Measurements from ENCODE around the gene YAF2.

Gene YAF2

GRCh38 chr12:42144408-42145196 lies 93.4 kb downstream of the YAF2 start, which contains the start of gene GXYLT1:
GXYLT1 (minus strand) TSS chr12:42144874; CDS start chr12:42144646, 228 bp downstream.
- DNase-seq (ENCODE audit: low read depth in 2 of 2): peak; percentile 45 to 74

GRCh38 chr12:42144158-42144407 lies 94.0 kb downstream of the YAF2 start:
- DNase-seq (ENCODE audit: low read depth in 2 of 2): no peak

GRCh38 chr12:42143452-42144157 lies 94.4 kb downstream of the YAF2 start:
- DNase-seq (ENCODE audit: low read depth in 2 of 2): no peak

- DNase-seq (ENCODE audit: low read depth in 2 of 2): no peak
These were observed 96.0 kb downstream of the YAF2 start for GRCh38 chr12:42141981-42142606.

GRCh38 chr12:42140901-42141300 lies 97.1 kb downstream of the YAF2 start:
- no peak for DNase-seq (ENCODE audit: low read depth in 2 of 2)

- no peak for DNase-seq (ENCODE audit: low read depth in 2 of 2)
These were observed 102.7 kb downstream of the YAF2 start for GRCh38 chr12:42135259-42135814.

GRCh38 chr12:42130672-42131402 lies 107.2 kb downstream of the YAF2 start:
- no peak for DNase-seq (ENCODE audit: low read depth in 2 of 2)

- no peak for DNase-seq (ENCODE audit: low read depth in 2 of 2)
These were observed 108.3 kb downstream of the YAF2 start for GRCh38 chr12:42129595-42130204.

- DNase-seq (ENCODE audit: low read depth in 2 of 2): no peak
These were observed 109.2 kb downstream of the YAF2 start for GRCh38 chr12:42128888-42129287.

GRCh38 chr12:42128327-42128726 lies 109.7 kb downstream of the YAF2 start:
- no peak for DNase-seq (ENCODE audit: low read depth in 2 of 2)

- DNase-seq (ENCODE audit: low read depth in 2 of 2): no peak
These were observed 111.1 kb downstream of the YAF2 start for GRCh38 chr12:42126963-42127362.

GRCh38 chr12:42125388-42125767 lies 112.7 kb downstream of the YAF2 start:
- DNase-seq (ENCODE audit: low read depth in 2 of 2): no peak

GRCh38 chr12:42124764-42125387 lies 113.2 kb downstream of the YAF2 start:
- no peak for DNase-seq (ENCODE audit: low read depth in 2 of 2)

- no peak for DNase-seq (ENCODE audit: low read depth in 2 of 2)
These were observed 118.9 kb downstream of the YAF2 start for GRCh38 chr12:42119085-42119633.

GRCh38 chr12:42118136-42118879 lies 119.7 kb downstream of the YAF2 start:
- DNase-seq (ENCODE audit: low read depth in 2 of 2): no peak

GRCh38 chr12:42109031-42109430 lies 129.0 kb downstream of the YAF2 start:
- DNase-seq (ENCODE audit: low read depth in 2 of 2): no peak

Measured in stimulated activated CD8-positive, alpha-beta memory T cell treated with anti-CD3 and anti-CD28 coated beads, Interleukin-15, amount 100 ng/mL, for 4 hours (primary cell).